Measurements from ENCODE around the gene CCS. TPM values are rescaled to one million over a fixed set of nuclear protein-coding genes. Genes with fewer than 3 reads are reported as not detected.

The CCS gene
- total RNA-seq, 2 experiments from 2014 or later: 31.7 to 36.7 TPM

- no peaks in the 10 kb centered on the region for H3K9me2 ChIP-seq (ENCODE audit: insufficient read depth, low read length)
- H3K79me2 ChIP-seq (ENCODE audit: insufficient read depth, low read depth, low read length): peaks cover 5% of the 10 kb centered on the region; the same call in 1 of the 2 replicates
- no peaks in the 10 kb centered on the region for H3K9me3 ChIP-seq (ENCODE audit: low read length)
- ChIA-PET CTCF (ENCODE audit: unreplicated experiment) (no interaction called here), POLR2A (interaction anchor here (0.5 to 0.6 kb wide), 2 partner anchors 55 to 75 kb away, joined by 3 to 4 read pairs; no protein-coding TSS in a partner anchor)
- no peaks in the 10 kb centered on the region for H4K20me1 ChIP-seq (ENCODE audit: insufficient read depth, low read length)
- no peak overlapping the region for H2AFZ ChIP-seq (ENCODE audit: low read length)
- no peak for DNase-seq (ENCODE audit: low spot score)
- no peak overlapping the region for H3K4me2 ChIP-seq (ENCODE audit: low read length)
- no peak overlapping the region for H3K27ac ChIP-seq (ENCODE audit: low read depth, low read length, poor library complexity, severe bottlenecking)
- peaks cover 21% of the 10 kb centered on the region for H3K4me1 ChIP-seq (ENCODE audit: insufficient read depth, low read length, poor library complexity, severe bottlenecking)
- no peaks in the 10 kb centered on the region for H3K36me3 ChIP-seq (ENCODE audit: insufficient read depth, low read length)
- H3K4me3 ChIP-seq (ENCODE audit: low read depth, low read length, poor library complexity, severe bottlenecking): no peak overlapping the region
- intact Hi-C loops (cut with micrococcal nuclease; ENCODE audit: unreplicated experiment): loop anchor here (5.0 kb wide), 1 partner anchor 87 kb away; the partner anchor contains the start of gene RBM4B
- BruUV-seq (replicated peaks): no TSS peak
- TF ChIP-seq EZH2phosphoT487 (IDR thresholded peaks at IDR 0.05; ENCODE audit: borderline replicate concordance, low read depth, low read length): no peak
- no peak for TF ChIP-seq CTCF (conservative IDR thresholded peaks at IDR 0.05; ENCODE audit: low read length)
Observed at GRCh38 chr11:66589996-66590675, 2.8 kb upstream of the CCS start.

GRCh38 chr11:66591175-66591574 is 1.8 kb upstream of the CCS start:
- intact Hi-C loops (cut with micrococcal nuclease; ENCODE audit: unreplicated experiment): loop anchor here (5.0 kb wide), 1 partner anchor 86 kb away; the partner anchor contains the start of gene RBM4B
- no peaks in the 10 kb centered on the region for H3K36me3 ChIP-seq (ENCODE audit: insufficient read depth, low read length)
- peaks cover 5% of the 10 kb centered on the region; the same call in 1 of the 2 replicates for H3K79me2 ChIP-seq (ENCODE audit: insufficient read depth, low read depth, low read length)
- no peak overlapping the region for H2AFZ ChIP-seq (ENCODE audit: low read length)
- H3K9me3 ChIP-seq (ENCODE audit: low read length): no peaks in the 10 kb centered on the region
- no peaks in the 10 kb centered on the region for H3K9me2 ChIP-seq (ENCODE audit: insufficient read depth, low read length)
- H3K27ac ChIP-seq (ENCODE audit: low read depth, low read length, poor library complexity, severe bottlenecking): no peak overlapping the region
- no peaks in the 10 kb centered on the region for H4K20me1 ChIP-seq (ENCODE audit: insufficient read depth, low read length)
- H3K4me3 ChIP-seq (ENCODE audit: low read depth, low read length, poor library complexity, severe bottlenecking): no peak overlapping the region
- BruUV-seq (replicated peaks): no TSS peak
- TF ChIP-seq CTCF (conservative IDR thresholded peaks at IDR 0.05; ENCODE audit: low read length): no peak
- no peak for TF ChIP-seq EZH2phosphoT487 (IDR thresholded peaks at IDR 0.05; ENCODE audit: borderline replicate concordance, low read depth, low read length)
- no peak overlapping the region for H3K4me2 ChIP-seq (ENCODE audit: low read length)
- ChIA-PET CTCF (ENCODE audit: unreplicated experiment) (interaction anchor here (1.2 kb wide), 1 partner anchor 215 kb away, joined by 3 read pairs; no protein-coding TSS in a partner anchor), POLR2A (no interaction called here)
- peaks cover 29% of the 10 kb centered on the region for H3K4me1 ChIP-seq (ENCODE audit: insufficient read depth, low read length, poor library complexity, severe bottlenecking)
- DNase-seq (ENCODE audit: low spot score): no peak

GRCh38 chr11:66593303-66593635 is 284 bp downstream of the CCS start:
- H3K36me3 ChIP-seq (ENCODE audit: insufficient read depth, low read length): no peaks in the 10 kb centered on the region

More at GRCh38 chr11:66593303-66593635, 284 bp downstream of the CCS start:
- POLR2A ChIA-PET: no interaction called here
- Histone ChIP-seq H3K79me2 (ENCODE audit: insufficient read depth, low read depth, low read length) (peaks cover 5% of the 10 kb centered on the region; the same call in 1 of the 2 replicates), H3K4me2 (ENCODE audit: low read length) (peak overlapping the region; percentile 95), H2AFZ (ENCODE audit: low read length) (peak overlapping the region; percentile 68; the same call in 1 of the 2 replicates), H3K4me1 (ENCODE audit: insufficient read depth, low read length, poor library complexity, severe bottlenecking) (peaks cover 29% of the 10 kb centered on the region), H3K27ac (ENCODE audit: low read depth, low read length, poor library complexity, severe bottlenecking) (no peak overlapping the region), H3K4me3 (ENCODE audit: low read depth, low read length, poor library complexity, severe bottlenecking) (peak overlapping the region; percentile 73), H3K9me3 (ENCODE audit: low read length) (no peaks in the 10 kb centered on the region), H3K9me2 (ENCODE audit: insufficient read depth, low read length) (no peaks in the 10 kb centered on the region), H4K20me1 (ENCODE audit: insufficient read depth, low read length) (no peaks in the 10 kb centered on the region)
- intact Hi-C loops (cut with micrococcal nuclease; ENCODE audit: unreplicated experiment): loop anchor here (2.0 to 5.0 kb wide), 2 partner anchors 24 to 84 kb away; partner anchors contain the start of genes RBM14 and RBM4B
- TF ChIP-seq CTCF (conservative IDR thresholded peaks at IDR 0.05; ENCODE audit: low read length): no peak
- no peak for TF ChIP-seq EZH2phosphoT487 (IDR thresholded peaks at IDR 0.05; ENCODE audit: borderline replicate concordance, low read depth, low read length)
- TSS peak; percentile 81 for BruUV-seq (replicated peaks)
- DNase-seq (ENCODE audit: low spot score): no peak
- CTCF ChIA-PET (ENCODE audit: unreplicated experiment): interaction anchor here (0.9 to 1.4 kb wide), 3 partner anchors 17 to 85 kb away, joined by 3 to 6 read pairs (median 4); no protein-coding TSS in a partner anchor
